ENCODE data around the gene MRPL38.
"Not testable (repeated sequence)": the region's sequence is repeated elsewhere in the genome, so short reads cannot be mapped to it uniquely, and the experiment has no call there.

The MRPL38 gene

GRCh38 chr17:75875182-75875939 is 29.3 kb downstream of the MRPL38 start:
- DNase-seq = no peak

- DNase-seq = no peak
Observed at GRCh38 chr17:75874323-75875181, 30.1 kb downstream of the MRPL38 start.

GRCh38 chr17:75873587-75874322 is 30.9 kb downstream of the MRPL38 start:
- no peak for DNase-seq

GRCh38 chr17:75872434-75873351 is 32.0 kb downstream of the MRPL38 start:
- no peak for DNase-seq

GRCh38 chr17:75870228-75870627 is 34.5 kb downstream of the MRPL38 start:
- not testable (repeated sequence) for DNase-seq

GRCh38 chr17:75869282-75870141 is 35.2 kb downstream of the MRPL38 start:
- no peak for DNase-seq

GRCh38 chr17:75868730-75869281 is 35.9 kb downstream of the MRPL38 start:
- not testable (repeated sequence) for DNase-seq

- DNase-seq = not testable (repeated sequence)
Observed at GRCh38 chr17:75865404-75866188, 39.1 kb downstream of the MRPL38 start.

GRCh38 chr17:75864887-75865286 is 39.8 kb downstream of the MRPL38 start:
- not testable (repeated sequence) for DNase-seq

- DNase-seq = peak; percentile 68
Observed at GRCh38 chr17:75864448-75864871, 40.2 kb downstream of the MRPL38 start.

GRCh38 chr17:75861927-75862317 is 42.8 kb downstream of the MRPL38 start:
- DNase-seq = no peak

GRCh38 chr17:75859358-75859757 is 45.3 kb downstream of the MRPL38 start:
- not testable (repeated sequence) for DNase-seq

GRCh38 chr17:75856062-75856756 is 48.5 kb downstream of the MRPL38 start:
- DNase-seq = no peak

- DNase-seq = peak; percentile 94
Observed at GRCh38 chr17:75855310-75856061, 49.2 kb downstream of the MRPL38 start, which contains the start of gene WBP2. TSS of gene WBP2 (minus strand) at chr17:75855335. CDS start at chr17:75855297, 38 bp downstream.

GRCh38 chr17:75854881-75855309 is 49.8 kb downstream of the MRPL38 start:
- DNase-seq = no peak

- no peak for DNase-seq
Observed at GRCh38 chr17:75854101-75854748, 50.5 kb downstream of the MRPL38 start.

GRCh38 chr17:75853433-75853832 is 51.3 kb downstream of the MRPL38 start:
- DNase-seq = no peak

GRCh38 chr17:75851693-75851991 is 53.0 kb downstream of the MRPL38 start:
- not testable (repeated sequence) for DNase-seq

Measured in activated CD8-positive, alpha-beta memory T cell treated with anti-CD3 and anti-CD28 coated beads, Interleukin-2, amount 50 U/mL, for 48 hours (primary cell).